ENCODE results near the gene CCIN.

CCIN gene

GRCh38 chr9:36208521-36209253, 39.5 kb downstream of the CCIN start:
- no peak overlapping the region for H3K4me3 ChIP-seq (replicated peaks; ENCODE audit: insufficient read depth, low read length)
- no peaks in the 10 kb centered on the region for H3K27me3 ChIP-seq (ENCODE audit: insufficient read depth, poor library complexity, severe bottlenecking)
- DNase-seq (ENCODE audit: low read depth in 1 of 2, low spot score in 1 of 2), result no peak
- H3K27ac ChIP-seq (replicated peaks), result no peak overlapping the region
- TF ChIP-seq POLR2AphosphoS5 (IDR thresholded peaks at IDR 0.05; ENCODE audit: low read depth) (no peak), CTCF (IDR thresholded peaks at IDR 0.05; ENCODE audit: insufficient read depth, low read length) (no peak), GABPA (IDR thresholded peaks at IDR 0.05; ENCODE audit: low read depth) (no peak), SPI1 (IDR thresholded peaks at IDR 0.05; ENCODE audit: borderline replicate concordance, low read depth) (no peak)
- TF ChIP-seq, protein P1, sequence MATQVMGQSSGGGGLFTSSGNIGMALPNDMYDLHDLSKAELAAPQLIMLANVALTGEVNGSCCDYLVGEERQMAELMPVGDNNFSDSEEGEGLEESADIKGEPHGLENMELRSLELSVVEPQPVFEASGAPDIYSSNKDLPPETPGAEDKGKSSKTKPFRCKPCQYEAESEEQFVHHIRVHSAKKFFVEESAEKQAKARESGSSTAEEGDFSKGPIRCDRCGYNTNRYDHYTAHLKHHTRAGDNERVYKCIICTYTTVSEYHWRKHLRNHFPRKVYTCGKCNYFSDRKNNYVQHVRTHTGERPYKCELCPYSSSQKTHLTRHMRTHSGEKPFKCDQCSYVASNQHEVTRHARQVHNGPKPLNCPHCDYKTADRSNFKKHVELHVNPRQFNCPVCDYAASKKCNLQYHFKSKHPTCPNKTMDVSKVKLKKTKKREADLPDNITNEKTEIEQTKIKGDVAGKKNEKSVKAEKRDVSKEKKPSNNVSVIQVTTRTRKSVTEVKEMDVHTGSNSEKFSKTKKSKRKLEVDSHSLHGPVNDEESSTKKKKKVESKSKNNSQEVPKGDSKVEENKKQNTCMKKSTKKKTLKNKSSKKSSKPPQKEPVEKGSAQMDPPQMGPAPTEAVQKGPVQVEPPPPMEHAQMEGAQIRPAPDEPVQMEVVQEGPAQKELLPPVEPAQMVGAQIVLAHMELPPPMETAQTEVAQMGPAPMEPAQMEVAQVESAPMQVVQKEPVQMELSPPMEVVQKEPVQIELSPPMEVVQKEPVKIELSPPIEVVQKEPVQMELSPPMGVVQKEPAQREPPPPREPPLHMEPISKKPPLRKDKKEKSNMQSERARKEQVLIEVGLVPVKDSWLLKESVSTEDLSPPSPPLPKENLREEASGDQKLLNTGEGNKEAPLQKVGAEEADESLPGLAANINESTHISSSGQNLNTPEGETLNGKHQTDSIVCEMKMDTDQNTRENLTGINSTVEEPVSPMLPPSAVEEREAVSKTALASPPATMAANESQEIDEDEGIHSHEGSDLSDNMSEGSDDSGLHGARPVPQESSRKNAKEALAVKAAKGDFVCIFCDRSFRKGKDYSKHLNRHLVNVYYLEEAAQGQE (IDR thresholded peaks at IDR 0.05; ENCODE audit: insufficient replicate concordance, low read depth), result no peak

GRCh38 chr9:36210722-36211121, 41.5 kb downstream of the CCIN start:
- DNase-seq (ENCODE audit: low read depth in 1 of 2, low spot score in 1 of 2), result no peak
- Histone ChIP-seq H3K27ac (replicated peaks) (no peak overlapping the region), H3K27me3 (ENCODE audit: insufficient read depth, poor library complexity, severe bottlenecking) (no peaks in the 10 kb centered on the region), H3K4me3 (replicated peaks; ENCODE audit: insufficient read depth, low read length) (no peak overlapping the region)
- TF ChIP-seq GABPA (IDR thresholded peaks at IDR 0.05; ENCODE audit: low read depth) (no peak), CTCF (IDR thresholded peaks at IDR 0.05; ENCODE audit: insufficient read depth, low read length) (no peak), SPI1 (IDR thresholded peaks at IDR 0.05; ENCODE audit: borderline replicate concordance, low read depth) (no peak), POLR2AphosphoS5 (IDR thresholded peaks at IDR 0.05; ENCODE audit: low read depth) (no peak)
- TF ChIP-seq, protein P1 (IDR thresholded peaks at IDR 0.05; ENCODE audit: insufficient replicate concordance, low read depth), result no peak

DNA sequence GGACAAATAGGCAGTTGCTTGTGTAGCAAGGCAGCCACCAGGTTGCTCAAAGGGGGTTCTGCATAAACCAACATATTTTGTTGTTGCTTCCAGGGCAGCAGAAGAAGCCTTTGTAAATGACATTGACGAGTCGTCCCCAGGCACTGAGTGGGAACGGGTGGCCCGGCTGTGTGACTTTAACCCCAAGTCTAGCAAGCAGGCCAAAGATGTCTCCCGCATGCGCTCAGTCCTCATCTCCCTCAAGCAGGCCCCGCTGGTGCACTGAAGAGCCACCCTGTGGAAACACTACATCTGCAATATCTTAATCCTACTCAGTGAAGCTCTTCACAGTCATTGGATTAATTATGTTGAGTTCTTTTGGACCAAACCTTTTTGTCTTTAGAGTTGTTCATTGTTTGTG, 42.3 kb downstream of the CCIN start:
- no peak for TF ChIP-seq POLR2AphosphoS5 (IDR thresholded peaks at IDR 0.05; ENCODE audit: low read depth)
- no peak for TF ChIP-seq SPI1 (IDR thresholded peaks at IDR 0.05; ENCODE audit: borderline replicate concordance, low read depth)
- TF ChIP-seq, protein P1 (IDR thresholded peaks at IDR 0.05; ENCODE audit: insufficient replicate concordance, low read depth), result no peak
- TF ChIP-seq GABPA (IDR thresholded peaks at IDR 0.05; ENCODE audit: low read depth), result no peak
- no peak for TF ChIP-seq CTCF (IDR thresholded peaks at IDR 0.05; ENCODE audit: insufficient read depth, low read length)
- Histone ChIP-seq H3K27ac (replicated peaks) (no peak overlapping the region), H3K4me3 (replicated peaks; ENCODE audit: insufficient read depth, low read length) (no peak overlapping the region), H3K27me3 (ENCODE audit: insufficient read depth, poor library complexity, severe bottlenecking) (no peaks in the 10 kb centered on the region)
- no peak for DNase-seq (ENCODE audit: low read depth in 1 of 2, low spot score in 1 of 2)

Data from HL-60 (cell line).